ENCODE data around the gene PLXNB2.

Gene PLXNB2

GRCh38 chr22:50250249-50250554 lies 57.2 kb downstream of the PLXNB2 start:
- peaks cover 49% of the 10 kb centered on the region for H3K36me3 ChIP-seq (ENCODE audit: insufficient read depth, low read length)
- no peak for ATAC-seq (ENCODE audit: insufficient read depth, low read depth)
- TF ChIP-seq EZH2 (IDR thresholded peaks at IDR 0.05; ENCODE audit: borderline replicate concordance, low read depth, low read length, severe bottlenecking) (no peak), CTCF (IDR thresholded peaks at IDR 0.05; ENCODE audit: borderline replicate concordance, extremely low read depth, low read length, poor library complexity, severe bottlenecking) (no peak)
- H3K4me2 ChIP-seq (ENCODE audit: insufficient read depth, low read length) = peak overlapping the region; percentile 100
- peaks cover 44% of the 10 kb centered on the region for H3K4me1 ChIP-seq (ENCODE audit: insufficient read depth, low read length)
- no peak overlapping the region for H2AFZ ChIP-seq (ENCODE audit: low read depth, low read length)
- peak overlapping the region; percentile 86 for H3K27ac ChIP-seq (ENCODE audit: low read length)
- no peak for DNase-seq
- H3K27me3 ChIP-seq (ENCODE audit: insufficient read depth, low read length, poor library complexity) = no peaks in the 10 kb centered on the region
- H4K20me1 ChIP-seq (ENCODE audit: insufficient read depth, low read length) = peaks cover 35% of the 10 kb centered on the region
- H3K9me3 ChIP-seq (ENCODE audit: insufficient read depth, low read length, severe bottlenecking) = no peaks in the 10 kb centered on the region
- peak overlapping the region; percentile 100 for H3K9ac ChIP-seq (ENCODE audit: low read depth, low read length)
- peaks cover 38% of the 10 kb centered on the region for H3K79me2 ChIP-seq (ENCODE audit: insufficient read depth, low read length)
- H3K4me3 ChIP-seq (ENCODE audit: low read depth in 1 of 2, low read length in 2 of 2) = peak overlapping the region; percentile 96 to 100; a peak in 3 of 4 replicates

- H3K27me3 ChIP-seq (ENCODE audit: insufficient read depth, low read length, poor library complexity) = no peaks in the 10 kb centered on the region
- ATAC-seq (ENCODE audit: insufficient read depth, low read depth) (no peak), DNase-seq (no peak)
- no peaks in the 10 kb centered on the region for H3K9me3 ChIP-seq (ENCODE audit: insufficient read depth, low read length, severe bottlenecking)
- peaks cover 44% of the 10 kb centered on the region for H3K4me1 ChIP-seq (ENCODE audit: insufficient read depth, low read length)
- H3K27ac ChIP-seq (ENCODE audit: low read length) = peak overlapping the region; percentile 86
- TF ChIP-seq EZH2 (IDR thresholded peaks at IDR 0.05; ENCODE audit: borderline replicate concordance, low read depth, low read length, severe bottlenecking) = no peak
- no peak for TF ChIP-seq CTCF (IDR thresholded peaks at IDR 0.05; ENCODE audit: borderline replicate concordance, extremely low read depth, low read length, poor library complexity, severe bottlenecking)
- peaks cover 35% of the 10 kb centered on the region for H4K20me1 ChIP-seq (ENCODE audit: insufficient read depth, low read length)
- peaks cover 49% of the 10 kb centered on the region for H3K36me3 ChIP-seq (ENCODE audit: insufficient read depth, low read length)
- peak overlapping the region; percentile 100 for H3K4me2 ChIP-seq (ENCODE audit: insufficient read depth, low read length)
- no peak overlapping the region for H2AFZ ChIP-seq (ENCODE audit: low read depth, low read length)
- H3K4me3 ChIP-seq (ENCODE audit: low read depth in 1 of 2, low read length in 2 of 2) = peak overlapping the region; percentile 96 to 100; a peak in 3 of 4 replicates
- H3K79me2 ChIP-seq (ENCODE audit: insufficient read depth, low read length) = peaks cover 43% of the 10 kb centered on the region
- peak overlapping the region; percentile 100 for H3K9ac ChIP-seq (ENCODE audit: low read depth, low read length)
Observed at GRCh38 chr22:50249341-50250248, 57.9 kb downstream of the PLXNB2 start.

- Histone ChIP-seq H3K9me3 (ENCODE audit: insufficient read depth, low read length, severe bottlenecking) (no peaks in the 10 kb centered on the region), H3K36me3 (ENCODE audit: insufficient read depth, low read length) (peaks cover 49% of the 10 kb centered on the region), H3K4me1 (ENCODE audit: insufficient read depth, low read length) (peaks cover 52% of the 10 kb centered on the region), H4K20me1 (ENCODE audit: insufficient read depth, low read length) (peaks cover 44% of the 10 kb centered on the region), H3K27me3 (ENCODE audit: insufficient read depth, low read length, poor library complexity) (no peaks in the 10 kb centered on the region), H3K79me2 (ENCODE audit: insufficient read depth, low read length) (peaks cover 55% of the 10 kb centered on the region), H3K4me2 (ENCODE audit: insufficient read depth, low read length) (no peak overlapping the region), H2AFZ (ENCODE audit: low read depth, low read length) (no peak overlapping the region), H3K4me3 (ENCODE audit: low read depth in 1 of 2, low read length in 2 of 2) (no peak overlapping the region), H3K9ac (ENCODE audit: low read depth, low read length) (no peak overlapping the region), H3K27ac (ENCODE audit: low read length) (no peak overlapping the region)
- DNase-seq (no peak), ATAC-seq (ENCODE audit: insufficient read depth, low read depth) (no peak)
- TF ChIP-seq CTCF (IDR thresholded peaks at IDR 0.05; ENCODE audit: borderline replicate concordance, extremely low read depth, low read length, poor library complexity, severe bottlenecking) (no peak), EZH2 (IDR thresholded peaks at IDR 0.05; ENCODE audit: borderline replicate concordance, low read depth, low read length, severe bottlenecking) (no peak)
Observed at GRCh38 chr22:50248196-50249081, 59.0 kb downstream of the PLXNB2 start.

Measured in DND-41 (cell line).